GM12874 (cell line): ENCODE data around the gene SELENOW.

Source experiments
- CTCF ChIP-seq: IDR thresholded peaks from 2 replicates; pipeline ENCODE4 v1.5.1; 2011; ENCODE audit warnings: low read depth, mild to moderate bottlenecking, control low read depth, low read length, moderate library complexity; ENCODE audit not compliant: insufficient read depth

Gene SELENOW

GRCh38 chr19:47832723-47833122 is 54.2 kb downstream of the SELENOW start:
- TF ChIP-seq CTCF: no peak
